Measurements from ENCODE around the gene GPC6.

DNA sequence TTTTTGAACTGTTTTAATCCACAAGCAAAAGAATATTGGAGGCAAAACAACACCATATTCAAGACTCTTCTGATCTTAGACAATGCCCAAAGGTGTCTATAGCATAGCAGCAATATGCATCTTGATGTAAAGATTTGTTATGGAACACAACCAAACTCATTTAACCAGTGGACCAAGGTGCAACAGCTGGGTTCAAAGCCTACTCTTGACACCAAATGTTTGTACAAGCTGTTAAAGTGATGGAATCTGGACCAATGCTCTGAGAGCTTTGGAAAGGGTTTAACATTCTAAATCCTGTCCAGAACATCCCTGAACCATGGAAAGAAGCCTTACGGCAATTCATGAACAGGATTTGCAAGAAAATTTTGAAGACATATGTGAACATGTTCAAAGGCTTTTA is 520.0 kb downstream of the GPC6 start:
- TF ChIP-seq, protein P1, sequence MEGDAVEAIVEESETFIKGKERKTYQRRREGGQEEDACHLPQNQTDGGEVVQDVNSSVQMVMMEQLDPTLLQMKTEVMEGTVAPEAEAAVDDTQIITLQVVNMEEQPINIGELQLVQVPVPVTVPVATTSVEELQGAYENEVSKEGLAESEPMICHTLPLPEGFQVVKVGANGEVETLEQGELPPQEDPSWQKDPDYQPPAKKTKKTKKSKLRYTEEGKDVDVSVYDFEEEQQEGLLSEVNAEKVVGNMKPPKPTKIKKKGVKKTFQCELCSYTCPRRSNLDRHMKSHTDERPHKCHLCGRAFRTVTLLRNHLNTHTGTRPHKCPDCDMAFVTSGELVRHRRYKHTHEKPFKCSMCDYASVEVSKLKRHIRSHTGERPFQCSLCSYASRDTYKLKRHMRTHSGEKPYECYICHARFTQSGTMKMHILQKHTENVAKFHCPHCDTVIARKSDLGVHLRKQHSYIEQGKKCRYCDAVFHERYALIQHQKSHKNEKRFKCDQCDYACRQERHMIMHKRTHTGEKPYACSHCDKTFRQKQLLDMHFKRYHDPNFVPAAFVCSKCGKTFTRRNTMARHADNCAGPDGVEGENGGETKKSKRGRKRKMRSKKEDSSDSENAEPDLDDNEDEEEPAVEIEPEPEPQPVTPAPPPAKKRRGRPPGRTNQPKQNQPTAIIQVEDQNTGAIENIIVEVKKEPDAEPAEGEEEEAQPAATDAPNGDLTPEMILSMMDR (conservative IDR thresholded peaks at IDR 0.05), result no peak
- TF ChIP-seq ZFX (IDR thresholded peaks at IDR 0.05), result no peak
